Ishikawa (cell line): ENCODE data around the gene NXPE3.

ENCODE experiments used
- CEBPB ChIP-seq: IDR thresholded peaks from 2 replicates; pipeline ENCODE4 v1.6.1; 2012
- CREB1 ChIP-seq: IDR thresholded peaks from 2 replicates; pipeline ENCODE4 v1.6.1; 2012; ENCODE audit warnings: low read depth
- EGR1 ChIP-seq: IDR thresholded peaks from 2 replicates; pipeline ENCODE4 v1.6.1; 2012
- EP300 ChIP-seq: IDR thresholded peaks from 2 replicates; pipeline ENCODE4 v1.6.1; 2012; ENCODE audit warnings: borderline replicate concordance
- FOXM1 ChIP-seq: IDR thresholded peaks from 2 replicates; pipeline ENCODE4 v1.6.1; 2012; ENCODE audit warnings: low read depth, borderline replicate concordance
- NFIC ChIP-seq: IDR thresholded peaks from 2 replicates; pipeline ENCODE4 v1.6.1; 2012
- RAD21 ChIP-seq: IDR thresholded peaks from 2 replicates; pipeline ENCODE4 v1.6.1; 2012; ENCODE audit warnings: low read depth
- TAF1 ChIP-seq: IDR thresholded peaks from 2 replicates; pipeline ENCODE4 v1.6.1; 2012; ENCODE audit warnings: low read depth, mild to moderate bottlenecking
- TCF12 ChIP-seq: IDR thresholded peaks from 2 replicates; pipeline ENCODE4 v1.6.1; 2012; ENCODE audit warnings: low read depth
- TEAD4 ChIP-seq: IDR thresholded peaks from 2 replicates; pipeline ENCODE4 v1.6.1; 2012
- YY1 ChIP-seq: IDR thresholded peaks from 2 replicates; pipeline ENCODE4 v1.6.1; 2012; ENCODE audit warnings: low read depth
- ZBTB7A ChIP-seq: IDR thresholded peaks from 2 replicates; pipeline ENCODE4 v1.6.1; 2012; ENCODE audit warnings: low read depth
- TF ChIP-seq, protein P1 (sequence below): IDR thresholded peaks from 2 replicates; pipeline ENCODE4 v1.6.1; 2012; ENCODE audit warnings: low read depth, mild to moderate bottlenecking
- TF ChIP-seq, protein P2 (sequence below): IDR thresholded peaks from 2 replicates; pipeline ENCODE4 v1.6.1; 2012
- TF ChIP-seq, protein P3 (sequence below): IDR thresholded peaks from 2 replicates; pipeline ENCODE4 v1.6.1; 2012

NXPE3 gene

DNA sequence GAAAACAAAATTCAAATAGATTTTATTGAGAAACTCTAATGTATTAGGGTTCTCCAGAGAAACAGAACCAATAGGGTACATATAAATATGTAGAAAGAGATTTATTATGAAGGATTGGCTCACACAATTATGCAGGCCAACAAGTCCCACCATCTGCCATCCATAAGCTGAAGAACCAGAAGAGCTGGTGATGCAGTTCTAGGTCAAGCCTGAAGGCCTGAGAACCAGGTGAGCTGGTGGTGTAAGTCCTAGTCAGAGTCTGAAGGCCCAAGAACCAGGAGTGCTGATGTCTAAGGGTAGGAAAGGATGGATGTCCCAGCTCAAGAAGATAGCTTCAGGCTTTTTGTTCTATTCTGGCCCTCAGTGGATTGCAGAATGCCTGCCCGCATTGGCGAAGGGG is 67.7 kb downstream of the NXPE3 start:
- no peak for TF ChIP-seq ZBTB7A
- TF ChIP-seq YY1, result no peak
- no peak for TF ChIP-seq EGR1
- no peak for TF ChIP-seq NFIC

DNA sequence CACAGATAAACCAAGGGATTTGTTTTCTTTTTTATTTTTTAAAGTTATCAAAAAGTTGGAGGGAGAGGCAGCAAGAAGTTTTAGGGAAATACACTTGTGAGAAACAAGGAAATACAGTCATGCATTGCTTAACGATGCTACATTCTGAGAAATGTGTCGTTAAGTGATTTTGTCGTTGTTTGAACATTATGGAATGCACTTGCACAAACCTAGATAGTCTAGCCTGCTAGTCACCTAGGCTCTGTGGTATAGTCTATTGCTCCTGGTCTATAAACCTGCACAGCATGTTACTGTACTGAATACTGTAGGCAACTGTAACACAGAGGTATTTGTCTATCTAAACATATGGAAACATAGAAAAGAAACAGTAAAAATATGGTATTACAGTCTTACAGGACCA is 68.3 kb downstream of the NXPE3 start:
- TF ChIP-seq FOXM1 (no peak), TAF1 (no peak), CEBPB (no peak)
- TF ChIP-seq, protein P1, sequence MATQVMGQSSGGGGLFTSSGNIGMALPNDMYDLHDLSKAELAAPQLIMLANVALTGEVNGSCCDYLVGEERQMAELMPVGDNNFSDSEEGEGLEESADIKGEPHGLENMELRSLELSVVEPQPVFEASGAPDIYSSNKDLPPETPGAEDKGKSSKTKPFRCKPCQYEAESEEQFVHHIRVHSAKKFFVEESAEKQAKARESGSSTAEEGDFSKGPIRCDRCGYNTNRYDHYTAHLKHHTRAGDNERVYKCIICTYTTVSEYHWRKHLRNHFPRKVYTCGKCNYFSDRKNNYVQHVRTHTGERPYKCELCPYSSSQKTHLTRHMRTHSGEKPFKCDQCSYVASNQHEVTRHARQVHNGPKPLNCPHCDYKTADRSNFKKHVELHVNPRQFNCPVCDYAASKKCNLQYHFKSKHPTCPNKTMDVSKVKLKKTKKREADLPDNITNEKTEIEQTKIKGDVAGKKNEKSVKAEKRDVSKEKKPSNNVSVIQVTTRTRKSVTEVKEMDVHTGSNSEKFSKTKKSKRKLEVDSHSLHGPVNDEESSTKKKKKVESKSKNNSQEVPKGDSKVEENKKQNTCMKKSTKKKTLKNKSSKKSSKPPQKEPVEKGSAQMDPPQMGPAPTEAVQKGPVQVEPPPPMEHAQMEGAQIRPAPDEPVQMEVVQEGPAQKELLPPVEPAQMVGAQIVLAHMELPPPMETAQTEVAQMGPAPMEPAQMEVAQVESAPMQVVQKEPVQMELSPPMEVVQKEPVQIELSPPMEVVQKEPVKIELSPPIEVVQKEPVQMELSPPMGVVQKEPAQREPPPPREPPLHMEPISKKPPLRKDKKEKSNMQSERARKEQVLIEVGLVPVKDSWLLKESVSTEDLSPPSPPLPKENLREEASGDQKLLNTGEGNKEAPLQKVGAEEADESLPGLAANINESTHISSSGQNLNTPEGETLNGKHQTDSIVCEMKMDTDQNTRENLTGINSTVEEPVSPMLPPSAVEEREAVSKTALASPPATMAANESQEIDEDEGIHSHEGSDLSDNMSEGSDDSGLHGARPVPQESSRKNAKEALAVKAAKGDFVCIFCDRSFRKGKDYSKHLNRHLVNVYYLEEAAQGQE, result no peak

DNA sequence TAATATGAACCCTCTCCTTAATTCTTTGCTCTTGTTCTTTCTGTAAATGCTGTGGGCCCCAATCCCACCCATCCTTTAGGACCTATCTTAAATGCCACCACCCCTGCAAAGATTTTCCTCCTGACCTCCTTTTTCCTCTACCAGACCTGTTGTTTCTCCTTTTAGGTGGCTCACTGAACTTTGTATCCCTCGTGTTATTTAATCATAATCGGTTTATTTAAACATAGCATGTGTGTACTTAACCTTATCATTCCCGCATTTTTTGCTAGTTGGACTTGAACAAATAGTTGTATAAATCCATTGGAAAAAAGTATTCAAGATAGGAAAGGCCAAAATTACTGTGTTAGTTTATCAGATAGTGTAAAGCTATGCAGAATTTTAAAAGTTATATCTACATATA is 69.3 kb downstream of the NXPE3 start:
- TF ChIP-seq TCF12 (no peak), RAD21 (no peak), ZBTB7A (no peak), NFIC (no peak)
- TF ChIP-seq, protein P2, sequence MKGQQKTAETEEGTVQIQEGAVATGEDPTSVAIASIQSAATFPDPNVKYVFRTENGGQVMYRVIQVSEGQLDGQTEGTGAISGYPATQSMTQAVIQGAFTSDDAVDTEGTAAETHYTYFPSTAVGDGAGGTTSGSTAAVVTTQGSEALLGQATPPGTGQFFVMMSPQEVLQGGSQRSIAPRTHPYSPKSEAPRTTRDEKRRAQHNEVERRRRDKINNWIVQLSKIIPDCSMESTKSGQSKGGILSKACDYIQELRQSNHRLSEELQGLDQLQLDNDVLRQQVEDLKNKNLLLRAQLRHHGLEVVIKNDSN, result no peak

DNA sequence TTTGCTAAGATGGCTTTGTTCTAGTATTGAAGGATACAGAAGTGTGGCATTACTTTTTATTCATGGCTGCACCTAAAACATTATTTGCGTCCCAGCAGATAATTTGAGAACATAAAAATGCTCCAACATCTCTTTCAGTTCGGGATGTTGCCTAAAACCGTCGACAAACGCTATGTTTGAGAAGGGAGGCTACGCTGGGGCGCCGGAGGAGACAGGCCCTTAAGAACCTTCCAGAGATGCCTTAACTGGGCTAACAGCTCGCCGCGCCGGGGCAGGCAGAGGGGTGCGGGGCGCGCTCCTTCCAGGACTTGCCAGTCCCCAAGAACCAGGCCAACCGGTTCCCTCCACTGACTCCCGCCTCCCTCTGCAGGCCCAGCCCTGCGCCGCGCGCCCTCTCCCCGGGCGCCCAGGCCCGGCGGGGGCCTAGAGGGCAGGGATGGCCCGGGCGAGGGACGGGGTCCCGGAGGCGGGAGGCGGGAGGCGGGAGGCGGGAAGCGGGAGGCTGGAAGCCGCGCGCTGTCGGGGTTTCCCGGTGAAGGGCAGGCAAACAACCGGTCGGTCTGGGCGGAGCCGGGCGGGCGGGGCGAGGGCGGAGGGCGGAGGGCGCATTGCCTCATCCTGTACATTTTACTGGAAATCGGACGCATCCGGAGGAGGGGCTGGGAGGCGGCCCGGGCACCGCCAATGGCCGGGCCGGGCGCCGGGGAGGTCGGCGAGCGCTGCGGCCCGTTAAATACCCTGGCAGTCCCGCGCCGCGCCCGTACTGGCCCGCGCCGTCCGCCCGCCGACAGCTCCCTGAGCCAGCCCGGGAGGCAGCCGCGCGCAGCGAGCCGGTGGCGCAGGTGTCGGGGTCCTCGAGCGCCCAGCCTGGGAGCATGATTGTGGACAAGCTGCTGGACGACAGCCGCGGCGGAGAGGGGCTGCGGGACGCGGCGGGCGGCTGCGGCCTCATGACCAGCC is 70.0 kb downstream of the NXPE3 start, which contains the start of gene NFKBIZ:
NFKBIZ (plus strand) TSS at position 761 of the 960 bp plus-strand sequence; CDS start at position 876, 115 bp downstream.
- 0 out of 2 replicates have a peak, but pooled peaks have one; percentile 16 for TF ChIP-seq FOXM1
- TF ChIP-seq YY1, result no peak
- peak; percentile 50; the same call in 1 of the 2 replicates for TF ChIP-seq ZBTB7A
- TF ChIP-seq, protein P2, result no peak
- TF ChIP-seq EP300, result peak; percentile 80
- TF ChIP-seq CEBPB, result peak; percentile 61
- TF ChIP-seq TCF12, result peak; percentile 83
- TF ChIP-seq TAF1, result peak; percentile 56; the same call in 1 of the 2 replicates
- peak; percentile 17; the same call in 1 of the 2 replicates for TF ChIP-seq RAD21
- TF ChIP-seq, protein P3, sequence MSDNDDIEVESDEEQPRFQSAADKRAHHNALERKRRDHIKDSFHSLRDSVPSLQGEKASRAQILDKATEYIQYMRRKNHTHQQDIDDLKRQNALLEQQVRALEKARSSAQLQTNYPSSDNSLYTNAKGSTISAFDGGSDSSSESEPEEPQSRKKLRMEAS, result peak; percentile 76
- peak; percentile 58 for TF ChIP-seq TEAD4
- TF ChIP-seq, protein P1, result no peak
- TF ChIP-seq NFIC, result peak; percentile 55; the same call in 1 of the 2 replicates
- TF ChIP-seq CREB1, result no peak
- TF ChIP-seq EGR1, result 0 out of 2 replicates have a peak, but pooled peaks have one; percentile 6

DNA sequence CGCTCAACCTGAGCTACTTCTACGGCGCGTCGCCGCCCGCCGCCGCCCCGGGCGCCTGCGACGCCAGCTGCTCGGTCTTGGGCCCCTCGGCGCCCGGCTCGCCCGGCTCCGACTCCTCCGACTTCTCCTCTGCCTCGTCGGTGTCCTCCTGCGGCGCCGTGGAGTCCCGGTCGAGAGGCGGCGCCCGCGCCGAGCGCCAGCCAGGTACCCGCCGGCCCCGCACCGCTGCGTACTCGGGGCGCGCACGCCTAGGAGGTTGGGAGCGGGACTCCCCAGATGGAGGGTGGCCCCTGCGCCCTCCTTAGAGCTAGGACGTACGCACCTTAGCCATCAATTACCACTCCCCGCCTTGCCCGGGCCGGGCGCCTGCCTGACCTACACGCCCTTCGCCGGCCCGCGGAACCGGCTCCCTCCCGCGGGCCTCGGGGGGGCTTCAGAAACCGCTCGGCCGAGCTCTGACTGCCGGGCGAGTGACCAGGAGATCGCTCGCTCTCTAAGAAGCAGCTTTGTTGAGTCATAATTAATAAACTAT is 70.8 kb downstream of the NXPE3 start:
- TF ChIP-seq RAD21 (no peak; the same call in 1 of the 2 replicates), TAF1 (peak; percentile 6; the same call in 1 of the 2 replicates), CREB1 (no peak)
